Subcutaneous abdominal adipose tissue (tissue), 5 donors: ENCODE data around the gene PLEKHM2.

Source experiments
- H3K27ac ChIP-seq: one replicate; pipeline ENCODE4 v1.7.0; 2013; ENCODE audit warnings: low read depth, mild to moderate bottlenecking, inconsistent platforms, low read length, moderate library complexity
- H3K27me3 ChIP-seq, 5 donors: one replicate each; pipeline ENCODE4 v1.7.0; 2013; ENCODE audit warnings: low read length in 5 of 5, inconsistent platforms in 1 of 5; ENCODE audit not compliant: control insufficient read depth in 5 of 5, insufficient read depth in 4 of 5
- H3K36me3 ChIP-seq, 5 donors: one replicate each; pipeline ENCODE4 v1.7.0; 2013; ENCODE audit warnings: low read length in 5 of 5; ENCODE audit not compliant: control insufficient read depth in 5 of 5, insufficient read depth in 5 of 5
- H3K4me1 ChIP-seq, 5 donors: one replicate each; pipeline ENCODE4 v1.7.0; 2013; ENCODE audit warnings: low read length in 5 of 5, mild to moderate bottlenecking in 3 of 5, moderate library complexity in 1 of 5; ENCODE audit not compliant: control insufficient read depth in 5 of 5, insufficient read depth in 5 of 5
- H3K4me3 ChIP-seq, 5 donors: one replicate each; pipeline ENCODE4 v1.7.0; 2013; ENCODE audit warnings: low read length in 5 of 5, low read depth in 1 of 5
- H3K9ac ChIP-seq, 5 donors: one replicate each; pipeline ENCODE4 v1.7.0; 2013; ENCODE audit warnings: low read length in 5 of 5, mild to moderate bottlenecking in 4 of 5, moderate library complexity in 3 of 5
- H3K9me3 ChIP-seq, 5 donors: one replicate each; pipeline ENCODE4 v1.7.0; 2013; ENCODE audit warnings: low read length in 5 of 5; ENCODE audit not compliant: control insufficient read depth in 5 of 5
- donor health status: healthy.
- donor health status: healthy.
- donor health status: healthy.
- donor health status: healthy.
- donor health status: healthy.

Gene PLEKHM2

GRCh38 chr1:15674386-15675159, 9.5 kb upstream of the PLEKHM2 start:
- H3K27me3 ChIP-seq, result no peaks in the 10 kb centered on the region
- H3K9me3 ChIP-seq, result no peaks in the 10 kb centered on the region
- no peaks in the 10 kb centered on the region for H3K36me3 ChIP-seq
- no peak overlapping the region for H3K27ac ChIP-seq
- H3K4me1 ChIP-seq, result peaks cover 2 to 12% (median 10%) of the 10 kb centered on the region in 5 donors
- no peak overlapping the region for H3K4me3 ChIP-seq
- H3K9ac ChIP-seq, result no peak overlapping the region

- Histone ChIP-seq H3K9ac (no peak overlapping the region), H3K9me3 (no peaks in the 10 kb centered on the region), H3K36me3 (no peaks in the 10 kb centered on the region), H3K4me3 (peak overlapping the region in 1 of 5 donors; percentile 29), H3K27ac (no peak overlapping the region), H3K27me3 (no peaks in the 10 kb centered on the region), H3K4me1 (peaks cover 2 to 22% (median 14%) of the 10 kb centered on the region in 5 donors)
These were observed 8.1 kb upstream of the PLEKHM2 start for GRCh38 chr1:15676010-15676409.

GRCh38 chr1:15676688-15677661, 7.1 kb upstream of the PLEKHM2 start:
- no peak overlapping the region for H3K9ac ChIP-seq
- no peak overlapping the region for H3K4me3 ChIP-seq
- no peaks in the 10 kb centered on the region for H3K27me3 ChIP-seq
- no peaks in the 10 kb centered on the region for H3K36me3 ChIP-seq
- no peaks in the 10 kb centered on the region for H3K9me3 ChIP-seq
- H3K4me1 ChIP-seq, result peaks cover 5 to 30% (median 19%) of the 10 kb centered on the region in 5 donors
- no peak overlapping the region for H3K27ac ChIP-seq

- Histone ChIP-seq H3K27ac (no peak overlapping the region), H3K9me3 (no peaks in the 10 kb centered on the region), H3K27me3 (no peaks in the 10 kb centered on the region), H3K36me3 (no peaks in the 10 kb centered on the region), H3K4me1 (peaks cover 5 to 37% (median 25%) of the 10 kb centered on the region in 5 donors), H3K4me3 (no peak overlapping the region), H3K9ac (no peak overlapping the region)
These were observed 5.5 kb upstream of the PLEKHM2 start for GRCh38 chr1:15678578-15678977.

- H3K27ac ChIP-seq, result peak overlapping the region; percentile 93
- no peaks in the 10 kb centered on the region for H3K27me3 ChIP-seq
- peaks cover 5 to 40% (median 29%) of the 10 kb centered on the region in 5 donors for H3K4me1 ChIP-seq
These were observed 4.0 kb upstream of the PLEKHM2 start for GRCh38 chr1:15680131-15680530.

GRCh38 chr1:15680561-15681348, 3.4 kb upstream of the PLEKHM2 start:
- no peaks in the 10 kb centered on the region for H3K36me3 ChIP-seq
- H3K9me3 ChIP-seq, result no peaks in the 10 kb centered on the region
- H3K27me3 ChIP-seq, result no peaks in the 10 kb centered on the region
- H3K9ac ChIP-seq, result peak overlapping the region in 3 of 5 donors; percentile 11 to 59 (median 50)
- no peak overlapping the region for H3K4me3 ChIP-seq
- peak overlapping the region; percentile 93 for H3K27ac ChIP-seq
- H3K4me1 ChIP-seq, result peaks cover 5 to 42% (median 35%) of the 10 kb centered on the region in 5 donors

More at GRCh38 chr1:15680131-15680530, 4.0 kb upstream of the PLEKHM2 start:
- Histone ChIP-seq H3K4me3 (no peak overlapping the region), H3K36me3 (no peaks in the 10 kb centered on the region), H3K9me3 (no peaks in the 10 kb centered on the region), H3K9ac (no peak overlapping the region)

- no peaks in the 10 kb centered on the region for H3K27me3 ChIP-seq
- peak overlapping the region; percentile 93 for H3K27ac ChIP-seq
- no peaks in the 10 kb centered on the region for H3K9me3 ChIP-seq
- peaks cover 3 to 46% (median 39%) of the 10 kb centered on the region in 5 donors for H3K4me1 ChIP-seq
- peak overlapping the region in 2 of 5 donors; percentile 52 to 59 for H3K9ac ChIP-seq
- no peak overlapping the region for H3K4me3 ChIP-seq
- no peaks in the 10 kb centered on the region for H3K36me3 ChIP-seq
These were observed 2.5 kb upstream of the PLEKHM2 start for GRCh38 chr1:15681349-15682292.

- peak overlapping the region; percentile 93 for H3K27ac ChIP-seq
- H3K9ac ChIP-seq, result peak overlapping the region in 2 of 5 donors; percentile 6 to 97
- no peak overlapping the region for H3K4me3 ChIP-seq
These were observed 1.2 kb upstream of the PLEKHM2 start for GRCh38 chr1:15682936-15683341.

More at GRCh38 chr1:15682936-15683341, 1.2 kb upstream of the PLEKHM2 start:
- Histone ChIP-seq H3K4me1 (peaks cover 3 to 50% (median 39%) of the 10 kb centered on the region in 5 donors), H3K9me3 (no peaks in the 10 kb centered on the region), H3K27me3 (no peaks in the 10 kb centered on the region), H3K36me3 (no peaks in the 10 kb centered on the region)
